ENCODE measurements around the gene STAG1.
"Not testable (repeated sequence)": the region's sequence is repeated elsewhere in the genome, so short reads cannot be mapped to it uniquely, and the experiment has no call there.

STAG1 gene

DNA sequence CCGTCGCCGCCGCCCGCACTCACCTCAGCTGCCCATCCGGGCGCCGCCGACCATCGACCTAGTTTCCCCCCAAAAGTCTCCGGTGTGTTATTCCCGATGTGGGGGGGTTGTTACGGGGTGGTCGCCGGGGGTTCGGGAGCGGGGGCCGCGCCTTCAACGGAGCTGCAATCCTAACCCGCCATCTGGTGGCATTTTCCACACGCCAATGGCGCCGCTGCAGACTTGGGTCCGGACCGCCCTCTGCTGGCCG lies at the start of gene STAG1:
Gene STAG1 (minus strand): TSS at position 207 of the 250 bp plus-strand sequence. CDS start 121,480 bp downstream, outside the sequence.
- DNase-seq, result no peak

DNA sequence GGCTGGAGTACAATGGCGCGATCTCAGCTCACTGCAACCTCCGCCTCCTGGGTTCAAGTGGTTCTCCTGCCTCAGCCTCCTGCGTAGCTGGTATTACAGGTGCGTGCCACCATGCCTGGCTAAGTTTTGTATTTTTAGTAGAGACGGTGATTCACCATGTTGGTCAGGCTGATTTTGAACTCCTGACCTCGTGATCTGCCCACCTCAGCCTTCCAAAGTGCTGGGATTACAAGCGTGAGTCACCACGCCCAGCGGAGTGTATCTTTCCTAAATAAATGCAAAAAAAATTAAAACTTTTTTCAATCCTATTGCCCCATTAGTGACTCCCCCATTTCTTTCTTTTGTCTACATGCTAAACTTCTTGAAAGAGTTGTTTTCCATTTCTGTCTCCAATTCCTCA lies 49.0 kb upstream of the STAG1 start:
- not testable (repeated sequence) for DNase-seq

DNA sequence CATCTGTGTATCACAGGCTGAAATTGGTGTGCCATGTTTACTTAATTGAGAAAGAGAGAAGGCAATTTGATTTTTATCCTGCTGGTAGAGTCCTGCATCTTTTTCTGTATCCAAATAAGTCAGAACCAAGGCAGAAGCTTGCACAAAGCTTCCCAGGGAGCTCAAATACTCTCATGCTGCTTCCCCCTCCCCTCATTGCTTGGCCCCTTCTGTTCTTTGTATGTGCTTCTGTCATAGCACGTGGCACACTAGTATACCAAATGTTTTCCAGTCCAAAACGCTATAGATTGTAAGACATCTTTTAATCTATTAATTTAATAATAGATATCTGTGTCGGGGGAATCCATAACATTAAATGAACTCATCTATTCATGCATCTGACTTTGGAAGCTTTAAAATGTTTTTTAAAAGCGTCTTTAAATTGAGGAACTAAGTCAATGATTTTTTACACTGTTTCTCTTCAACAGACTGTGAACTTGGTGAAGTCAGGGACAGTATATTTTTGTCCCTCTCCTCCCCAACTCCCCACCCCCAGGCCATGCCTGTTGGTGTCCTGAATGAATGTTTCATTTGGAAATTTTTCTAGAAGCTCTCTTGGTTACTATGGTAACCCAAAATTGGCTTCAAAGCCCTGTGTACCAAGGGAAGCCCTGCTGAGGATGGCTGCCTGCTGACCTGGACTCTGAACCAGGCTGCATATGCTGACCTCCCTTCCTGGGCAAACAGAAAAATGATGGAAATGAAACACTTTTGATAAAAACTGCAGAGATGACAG lies 40.6 kb upstream of the STAG1 start:
- DNase-seq, result no peak

DNA sequence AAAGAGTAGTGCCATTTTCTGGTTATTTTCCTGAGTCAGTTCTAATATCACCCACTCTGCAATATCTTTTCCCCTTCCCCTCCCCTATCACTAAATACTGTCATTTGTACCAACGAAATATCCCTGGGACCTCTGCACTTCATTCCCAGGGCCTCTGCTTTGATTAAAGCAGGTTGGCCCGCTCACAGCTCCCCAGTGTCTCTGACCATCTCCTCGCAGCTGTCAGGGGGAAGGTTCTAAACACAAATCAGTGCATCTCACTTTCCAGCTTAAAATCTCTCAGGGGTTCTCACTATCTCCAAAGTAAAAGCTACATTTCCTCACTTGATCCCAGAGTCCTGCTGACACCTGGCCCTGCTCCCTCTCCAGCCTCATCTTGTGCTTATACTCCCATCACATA lies 38.6 kb upstream of the STAG1 start:
- no peak for DNase-seq

DNA sequence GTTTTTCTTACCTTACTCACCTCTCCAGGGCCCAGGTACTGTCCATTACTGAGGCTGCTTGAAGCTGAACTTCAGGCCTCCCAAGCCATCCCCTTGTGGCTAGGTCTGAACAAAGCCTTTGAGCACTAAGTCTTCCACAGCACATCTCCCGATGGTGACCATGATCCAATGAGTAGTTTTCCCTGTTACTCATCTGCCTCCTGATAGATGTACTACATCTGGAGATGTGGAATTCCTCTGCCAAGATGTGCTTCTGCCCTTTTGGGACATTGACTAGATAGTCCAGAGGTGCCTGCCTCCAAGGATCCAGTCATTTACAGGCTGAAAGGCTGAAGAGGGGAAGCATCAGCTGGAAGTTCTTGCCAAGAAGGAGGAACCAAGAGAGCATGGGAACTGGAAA lies 37.8 kb upstream of the STAG1 start:
- DNase-seq, result no peak

DNA sequence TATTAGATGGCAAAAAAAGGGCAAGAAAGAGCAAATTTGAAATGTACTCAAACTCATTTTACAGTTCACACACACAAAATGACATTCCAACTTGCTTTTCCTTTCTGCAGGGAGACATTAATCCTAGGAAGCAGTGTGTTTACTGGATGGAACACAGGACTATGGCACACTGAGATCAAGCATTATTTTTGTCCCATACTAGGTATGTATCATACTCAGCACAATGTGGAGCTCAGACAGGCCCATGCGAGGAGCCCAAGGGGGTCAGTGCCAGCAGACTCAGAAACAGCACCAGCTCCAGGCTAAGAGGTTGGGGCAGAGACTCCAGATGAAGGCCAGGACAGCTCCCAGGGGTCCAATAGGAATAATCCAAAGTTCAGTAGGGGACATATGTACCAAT lies 36.0 kb upstream of the STAG1 start:
- no peak for DNase-seq

DNA sequence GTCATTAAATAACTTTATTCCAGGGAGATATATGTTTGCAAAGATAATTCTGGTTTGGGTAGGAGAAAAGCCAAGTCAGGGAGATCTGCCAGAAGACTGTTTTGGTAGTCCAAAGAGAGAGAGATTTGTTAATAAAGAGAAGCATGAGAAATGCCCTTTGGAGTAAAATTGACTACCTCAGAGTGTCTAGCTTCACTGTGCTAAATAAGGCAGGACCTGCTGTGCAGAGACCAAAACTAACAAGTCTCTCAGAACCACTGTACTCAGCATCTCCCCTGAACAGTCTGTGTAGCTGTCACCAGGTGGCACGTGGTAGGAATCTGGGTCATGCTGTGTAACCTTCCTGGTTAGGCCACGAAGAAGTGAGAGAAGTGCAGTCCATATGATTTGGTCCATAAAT lies 35.2 kb upstream of the STAG1 start:
- peak; percentile 17 for DNase-seq

DNA sequence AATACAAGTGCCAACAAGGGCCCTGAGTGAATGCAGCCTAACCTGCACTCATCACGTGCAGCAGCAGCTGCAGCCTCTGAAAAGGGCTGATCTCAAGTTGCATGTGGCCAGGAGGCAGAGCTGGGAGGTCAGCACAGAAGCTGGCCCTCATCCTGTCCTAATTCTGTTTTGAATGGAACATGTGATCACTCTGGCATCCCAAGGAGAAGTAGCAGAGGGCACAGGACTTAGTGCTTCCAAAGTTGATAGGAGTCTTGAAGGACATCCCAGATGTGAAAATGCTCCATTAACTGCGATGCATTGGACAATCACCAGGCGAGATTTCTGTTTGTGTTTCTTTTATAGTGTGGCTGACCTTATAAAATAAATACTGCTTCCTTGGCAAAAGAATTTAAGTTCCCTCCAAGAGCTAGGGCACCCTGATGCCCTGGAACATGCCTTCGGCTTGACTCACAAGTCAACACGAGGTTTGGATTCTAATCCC lies 31.6 kb upstream of the STAG1 start:
- DNase-seq, result no peak

DNA sequence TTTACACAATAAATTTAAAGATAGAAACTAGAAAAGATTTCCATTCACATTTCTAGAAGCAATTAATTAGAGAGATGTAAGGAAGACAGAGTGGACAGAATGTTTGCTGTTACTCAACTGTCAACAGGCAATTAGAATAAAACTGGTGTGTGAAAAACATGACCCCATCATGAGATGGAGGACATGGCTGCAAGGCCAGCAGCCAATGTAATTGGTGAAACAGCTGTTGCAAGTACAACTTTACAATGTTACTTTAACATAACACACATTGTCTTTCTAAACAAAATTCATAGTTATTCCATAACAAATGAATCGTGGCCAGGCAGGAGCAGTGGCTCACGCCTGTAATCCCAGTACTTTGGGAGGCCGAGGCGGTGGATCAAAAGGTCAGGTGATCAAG lies 28.6 kb upstream of the STAG1 start:
- no peak for DNase-seq

DNA sequence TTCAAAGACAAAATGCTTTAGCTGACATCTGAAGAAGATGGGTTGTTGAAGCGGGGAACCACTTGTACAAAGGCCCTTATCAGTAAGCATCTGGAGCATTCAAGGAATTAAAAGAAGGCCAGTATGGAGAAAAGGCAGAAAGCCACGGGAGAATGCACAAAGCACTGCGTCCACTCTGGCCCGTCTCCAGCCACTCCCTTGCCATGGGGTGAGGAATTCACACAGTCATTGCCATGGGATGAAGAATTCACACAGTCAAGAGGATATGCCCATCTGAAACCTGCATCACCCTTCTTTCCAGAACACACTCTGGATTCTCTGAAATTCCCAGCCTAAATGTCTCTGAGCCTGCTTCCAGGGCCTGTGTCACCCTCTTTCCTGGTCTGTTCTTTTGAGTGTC lies 26.7 kb upstream of the STAG1 start:
- no peak for DNase-seq

DNA sequence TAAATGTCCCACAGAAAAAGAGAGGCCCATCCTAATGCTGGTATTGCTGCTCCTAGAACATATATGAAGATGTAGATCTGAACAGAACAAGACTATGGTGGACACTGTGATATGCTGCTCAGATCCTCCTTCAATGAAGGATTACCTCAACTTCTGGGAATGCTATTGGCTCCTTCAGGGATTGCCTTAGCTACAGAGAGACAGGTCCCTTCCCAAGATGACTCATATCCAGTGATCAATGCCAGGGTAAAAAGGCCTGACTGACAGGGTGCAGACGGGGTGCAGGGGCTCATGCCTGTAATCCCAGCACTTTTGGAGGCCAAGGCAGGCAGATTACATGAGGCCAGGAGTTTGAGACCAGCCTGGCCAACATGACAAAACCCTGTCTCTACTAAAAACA lies 20.5 kb upstream of the STAG1 start:
- no peak for DNase-seq

DNA sequence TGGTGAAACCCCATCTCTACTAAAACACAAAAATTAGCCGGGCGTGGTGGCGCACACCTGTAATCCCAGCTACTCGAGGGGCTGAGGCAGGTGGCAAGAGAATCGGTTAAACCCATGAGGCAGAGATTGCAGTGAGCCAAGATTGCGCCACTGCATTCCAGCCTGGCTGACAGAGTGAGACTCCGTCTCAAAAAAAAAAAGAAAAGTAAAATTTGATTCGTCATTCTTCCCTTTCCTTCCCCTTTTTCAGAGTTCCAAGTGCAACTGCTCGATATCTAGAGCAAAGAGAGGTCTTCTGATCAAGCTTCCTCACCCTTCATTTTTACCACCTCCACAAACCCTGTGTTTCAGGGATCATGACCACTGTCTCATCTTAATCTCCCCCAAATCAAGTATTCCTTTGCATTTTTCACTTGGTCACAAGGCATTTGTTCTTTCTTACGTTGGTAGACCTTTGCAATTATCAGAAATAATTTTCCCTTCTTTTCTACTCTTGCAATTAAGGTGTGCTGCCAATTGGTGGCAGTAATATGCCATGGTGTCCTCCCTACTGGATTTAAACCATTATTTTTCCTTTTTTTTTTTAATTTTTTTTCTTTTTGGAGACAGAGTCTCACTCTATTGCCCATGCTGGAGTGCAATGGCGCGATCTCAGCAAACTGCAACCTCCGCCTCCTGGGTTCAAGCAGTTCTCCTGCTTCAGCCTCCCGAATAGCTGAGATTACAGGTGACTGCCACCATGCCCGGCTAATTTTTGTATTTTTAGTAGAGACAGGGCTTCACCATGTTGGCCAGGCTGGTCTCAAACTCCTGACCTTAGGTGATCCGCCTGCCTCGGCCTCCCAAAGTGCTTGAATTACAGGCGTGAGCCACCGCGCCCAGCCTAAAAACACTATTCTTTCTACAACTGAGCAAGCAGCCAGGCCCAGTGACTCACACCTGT lies 6.3 kb upstream of the STAG1 start:
- not testable (repeated sequence) for DNase-seq

DNA sequence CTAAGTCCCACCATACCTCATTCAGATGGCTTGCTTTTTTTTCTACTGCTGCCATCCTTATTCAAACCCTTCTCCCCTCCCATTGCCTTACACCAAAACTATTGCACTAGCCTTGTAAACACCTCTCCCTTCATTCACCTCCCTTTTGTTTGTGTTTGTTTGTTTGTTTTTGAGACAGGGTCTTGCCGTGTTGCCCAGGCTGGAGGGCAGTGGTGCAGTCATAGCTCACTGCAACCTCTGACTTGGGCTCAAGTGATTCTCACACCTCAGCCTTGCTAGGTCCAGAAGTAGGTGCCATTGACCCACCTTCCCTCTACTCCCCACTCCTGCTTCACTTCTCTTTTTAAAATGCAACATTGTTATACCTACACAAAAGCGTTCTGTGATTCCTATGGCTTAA lies 3.0 kb upstream of the STAG1 start:
- no peak for DNase-seq

DNA sequence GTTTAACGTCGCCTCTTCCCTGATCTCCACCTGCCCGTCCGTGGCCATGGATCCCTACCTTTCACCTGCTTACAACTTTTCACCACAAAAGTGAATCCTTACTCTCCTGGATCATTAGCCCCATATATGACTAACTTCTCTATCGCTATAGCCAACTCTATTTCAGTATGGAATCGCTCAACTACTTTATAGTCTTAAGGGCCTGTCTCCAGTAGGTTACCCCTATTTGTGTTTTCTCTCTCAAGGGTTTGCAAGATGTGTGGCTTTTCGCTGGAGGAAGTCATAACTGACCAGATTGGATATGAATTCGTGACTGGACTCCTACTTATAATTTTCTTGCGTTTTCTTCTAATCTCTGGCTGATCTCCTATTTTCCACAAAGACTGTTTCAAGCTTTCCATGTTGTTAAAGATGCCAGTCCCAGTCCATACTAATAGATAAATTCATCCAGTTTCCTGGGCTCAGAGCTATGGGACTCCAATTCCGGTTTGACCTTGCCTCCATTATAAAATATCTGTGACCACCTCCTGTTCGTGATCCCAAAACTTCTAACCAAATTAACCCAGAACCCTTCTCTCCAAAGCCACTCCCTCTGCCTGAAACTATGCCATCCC lies 1.3 kb upstream of the STAG1 start:
- DNase-seq, result no peak

DNA sequence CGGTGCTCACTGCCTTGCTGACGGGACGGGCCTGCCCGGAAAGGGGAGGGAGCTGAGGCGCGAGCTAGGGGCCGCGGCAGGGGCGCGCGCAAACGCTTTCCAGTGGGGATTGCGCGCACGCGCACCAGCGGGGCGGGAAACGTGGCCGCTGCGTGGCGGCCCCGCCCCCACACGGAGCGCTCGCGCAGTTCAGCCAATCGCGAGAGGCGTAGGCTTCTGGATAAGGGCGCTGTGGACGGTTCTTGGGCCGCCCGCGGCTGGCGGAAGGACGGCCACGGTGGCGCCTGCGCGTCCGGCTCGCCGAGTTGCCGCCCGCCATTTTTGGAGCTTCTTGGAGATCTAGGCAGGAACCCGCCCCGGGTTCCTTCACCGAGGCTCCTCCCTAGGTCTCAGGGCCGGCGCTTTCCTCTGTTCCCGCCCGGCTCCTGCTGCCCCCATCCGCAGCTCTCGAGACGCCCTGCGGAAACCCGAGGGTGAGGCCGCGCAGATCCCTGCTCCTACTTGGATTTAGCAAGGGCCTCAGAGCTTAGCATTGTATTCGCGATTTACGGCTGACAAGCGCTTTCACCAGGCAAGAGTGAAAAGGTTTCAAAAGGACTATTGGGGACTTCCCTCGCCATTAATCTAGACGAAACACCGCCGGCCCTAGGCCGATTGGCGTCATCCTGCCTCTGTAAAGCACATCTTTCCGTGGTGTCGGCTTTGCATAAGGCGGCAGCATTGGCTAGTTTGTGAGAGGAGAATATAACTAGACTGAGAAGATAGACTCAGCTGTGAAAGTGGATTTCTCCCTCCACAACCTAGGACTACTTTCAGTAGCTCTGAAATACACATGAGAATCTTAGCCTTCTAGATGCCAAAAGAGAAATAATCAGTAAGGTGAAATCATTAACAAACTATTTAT lies 496 bp upstream of the STAG1 start:
- DNase-seq, result peak; percentile 98

DNA sequence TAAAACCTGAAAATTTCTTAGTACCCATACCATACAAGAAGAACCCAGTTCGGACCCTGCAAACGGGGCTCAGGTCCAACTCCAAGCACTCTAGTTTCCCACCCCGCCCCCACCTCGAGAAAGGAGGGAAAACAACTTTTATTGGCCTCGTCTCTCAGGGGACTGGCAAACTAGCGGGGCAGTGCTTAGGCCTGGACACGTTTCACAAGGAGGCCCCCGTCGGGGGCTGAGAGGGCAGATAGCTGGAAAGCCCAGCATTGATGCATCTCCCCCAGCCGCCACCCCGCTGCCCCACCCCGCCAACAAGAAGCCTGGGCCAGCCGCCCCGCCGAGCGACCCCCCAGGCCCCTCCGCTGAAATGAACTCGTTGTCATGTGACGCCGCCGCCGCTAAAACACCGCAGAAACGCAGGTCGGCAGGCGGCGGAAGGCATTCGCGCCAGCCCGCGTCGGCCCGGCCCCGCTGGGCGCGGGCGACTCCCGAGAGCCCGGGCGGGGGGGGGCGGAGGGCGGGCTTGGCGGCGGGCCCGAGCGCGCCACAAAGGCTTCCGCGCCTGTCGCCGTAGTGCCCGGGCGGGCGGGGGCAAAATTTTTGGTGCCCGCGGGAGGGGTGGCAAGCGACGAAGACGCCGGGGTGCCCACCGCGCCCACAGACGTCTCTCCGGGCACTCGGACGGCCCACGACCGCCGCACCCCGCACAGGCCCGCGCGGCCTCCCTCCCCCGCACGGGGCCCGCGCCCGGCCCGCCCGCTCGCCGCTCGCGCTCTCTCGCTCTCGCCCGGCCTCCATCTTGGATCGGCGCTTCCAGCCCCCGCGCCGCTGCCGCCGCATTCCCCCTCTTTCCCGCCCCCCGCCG lies 634 bp downstream of the STAG1 start:
- DNase-seq, result peak; percentile 50

DNA sequence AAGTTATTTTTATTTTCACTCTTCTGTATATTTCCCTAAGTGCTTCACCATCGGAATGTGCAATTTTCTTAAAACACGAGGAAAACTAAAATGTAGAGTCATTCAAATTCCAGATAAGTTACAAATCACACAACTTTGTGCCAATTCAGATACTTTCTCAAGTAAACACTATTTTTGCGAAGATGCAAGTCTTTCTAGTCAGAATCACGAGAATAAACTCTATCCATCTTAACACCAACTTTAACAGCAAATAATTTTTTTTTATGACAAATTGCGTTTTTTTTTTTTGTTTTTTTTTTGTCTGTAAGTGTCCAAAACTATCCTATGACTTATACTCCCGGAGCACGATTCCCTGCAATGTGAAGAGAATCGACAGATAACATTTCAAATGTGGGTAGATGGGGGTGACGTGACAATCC lies 1.3 kb downstream of the STAG1 start:
- DNase-seq, result no peak

DNA sequence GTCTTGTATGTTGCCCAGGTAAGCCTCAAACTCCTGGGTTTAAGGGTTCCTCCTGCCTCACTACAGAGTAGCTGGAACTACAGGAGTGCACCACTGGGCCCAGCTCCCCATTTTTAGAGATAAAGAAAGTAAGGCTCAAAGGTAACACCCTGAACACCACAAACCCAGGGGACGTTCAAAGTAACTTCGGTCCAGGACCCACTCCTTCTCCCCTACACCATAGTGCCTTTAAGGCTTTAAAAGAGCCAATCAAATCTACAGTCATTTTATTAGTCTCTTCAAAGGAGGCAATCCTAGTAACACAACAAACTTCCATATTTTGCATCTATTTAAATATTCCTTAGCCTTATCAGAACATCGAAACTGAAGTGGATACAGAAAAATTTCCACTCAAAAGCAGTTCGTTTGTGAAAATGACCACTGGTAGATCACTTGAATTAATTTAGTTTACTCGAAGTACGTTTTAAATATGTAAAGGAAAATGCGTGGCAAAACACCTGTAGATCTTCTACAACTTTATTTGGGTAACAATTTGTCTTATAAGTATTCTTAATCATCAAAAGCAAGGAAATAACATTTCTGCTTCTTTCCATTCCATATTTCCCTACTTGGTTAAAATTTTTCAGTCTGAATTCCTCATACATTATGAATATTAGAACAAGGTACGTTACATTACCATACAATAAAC lies 1.8 kb downstream of the STAG1 start:
- DNase-seq, result no peak

DNA sequence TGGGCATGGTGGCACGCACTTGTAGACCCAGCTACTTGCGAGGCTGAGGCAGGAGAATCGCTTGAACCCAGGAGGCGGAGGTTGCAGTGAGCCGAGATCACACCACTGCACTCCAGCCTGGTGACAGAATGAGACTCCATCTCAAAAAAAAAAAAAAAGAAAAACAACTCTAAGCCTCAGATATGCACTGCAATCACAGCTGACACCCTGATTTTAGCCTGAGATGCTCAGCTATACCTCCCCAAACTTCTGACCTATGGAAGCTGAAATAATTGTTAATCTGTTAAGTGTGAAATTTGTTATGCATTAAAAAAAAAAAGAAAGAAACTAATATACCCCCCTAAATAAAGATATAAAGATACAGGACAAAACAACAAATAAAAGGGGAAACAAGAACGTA lies 2.6 kb downstream of the STAG1 start:
- DNase-seq, result not testable (repeated sequence)

DNA sequence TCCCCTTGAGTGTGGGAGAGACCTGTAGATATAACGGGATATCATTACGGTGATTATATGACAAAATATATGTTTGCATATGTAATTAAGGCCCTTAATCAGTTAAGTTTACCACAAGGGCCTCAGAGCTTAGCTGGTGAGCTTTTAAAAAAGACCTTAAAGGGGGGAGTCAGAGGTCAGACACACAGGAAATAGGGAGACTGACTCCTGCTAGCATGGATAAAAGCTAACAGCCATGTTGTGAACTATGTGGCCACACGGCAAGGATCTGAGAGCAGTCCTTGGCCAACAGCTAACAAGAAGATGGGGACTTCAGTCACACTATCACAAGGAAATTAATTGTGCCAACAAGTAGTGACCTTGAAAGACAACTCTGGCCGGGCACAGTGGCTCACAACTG lies 3.1 kb downstream of the STAG1 start:
- DNase-seq, result no peak

DNA sequence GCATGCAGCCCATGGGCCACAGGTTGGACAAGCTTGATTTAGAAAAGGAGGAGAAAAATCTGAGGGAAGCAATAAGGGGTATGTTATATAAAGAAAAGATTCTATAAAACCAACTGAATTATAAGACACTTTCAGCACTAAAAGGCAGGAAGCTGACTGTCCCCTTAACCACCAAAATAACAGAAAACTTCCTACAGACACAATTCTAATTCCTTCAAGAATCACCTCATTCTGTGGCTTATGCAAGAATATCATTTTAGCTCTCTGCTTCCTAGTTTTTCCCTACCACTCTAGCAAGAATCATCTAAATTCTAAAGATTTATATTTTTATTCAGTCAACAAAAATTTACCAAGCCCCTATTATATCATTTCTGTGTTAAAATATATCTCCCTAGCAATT lies 6.3 kb downstream of the STAG1 start:
- no peak for DNase-seq
